ENCODE results near the gene PSORS1C2.
A peak's percentile ranks its signal among the peaks of the same experiment; 100 is the strongest.

The PSORS1C2 gene

DNA sequence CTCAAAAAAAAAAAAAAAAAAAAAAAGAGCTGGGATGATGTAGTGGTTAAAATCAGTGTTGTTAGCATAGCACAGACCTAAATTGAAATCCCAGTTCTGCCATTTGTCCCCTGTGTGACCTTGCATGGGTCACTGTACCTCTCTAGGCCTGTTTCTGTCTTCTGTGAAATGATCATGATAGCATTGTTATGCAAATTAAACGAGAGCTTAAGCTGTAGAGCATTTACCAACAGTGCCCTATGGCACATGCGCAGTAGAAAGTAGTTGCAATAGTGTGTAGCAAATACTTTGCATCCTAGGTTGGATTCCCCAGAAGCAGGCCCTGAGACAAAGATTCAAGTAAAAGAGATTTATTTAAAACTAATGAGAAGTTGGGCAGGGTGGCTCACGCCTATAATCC, 7.3 kb downstream of the PSORS1C2 start:
- Histone ChIP-seq H3K4me2 (ENCODE audit: low read length) (no peak overlapping the region), H3K27me3 (ENCODE audit: low read depth, low read length) (no peaks in the 10 kb centered on the region), H4K20me1 (ENCODE audit: insufficient read depth, low read length) (no peaks in the 10 kb centered on the region), H3K9me3 (ENCODE audit: insufficient read depth, low read length) (no peaks in the 10 kb centered on the region), H3K4me1 (ENCODE audit: low read length) (peaks cover 10% of the 10 kb centered on the region), H3K27ac (ENCODE audit: low read length) (no peak overlapping the region), H3K4me3 (ENCODE audit: low read length) (no peak overlapping the region), H3K36me3 (replicated peaks; ENCODE audit: low read depth, low read length) (no peaks in the 10 kb centered on the region), H2AFZ (ENCODE audit: low read depth, low read length) (no peak overlapping the region), H3K9ac (ENCODE audit: low read length) (no peak overlapping the region), H3K79me2 (ENCODE audit: low read length) (no peaks in the 10 kb centered on the region)
- TF ChIP-seq CTCF (IDR thresholded peaks at IDR 0.05; ENCODE audit: low read depth, low read length) (no peak), EZH2phosphoT487 (IDR thresholded peaks at IDR 0.05; ENCODE audit: low read depth) (no peak)

GRCh38 chr6:31130751-31131150, 8.1 kb downstream of the PSORS1C2 start:
- H3K4me2 ChIP-seq (ENCODE audit: low read length): no peak overlapping the region
- no peak overlapping the region for H3K4me3 ChIP-seq (ENCODE audit: low read length)
- no peak overlapping the region for H3K27ac ChIP-seq (ENCODE audit: low read length)
- no peaks in the 10 kb centered on the region for H3K79me2 ChIP-seq (ENCODE audit: low read length)
- TF ChIP-seq CTCF (IDR thresholded peaks at IDR 0.05; ENCODE audit: low read depth, low read length) (no peak), EZH2phosphoT487 (IDR thresholded peaks at IDR 0.05; ENCODE audit: low read depth) (no peak)
- no peaks in the 10 kb centered on the region for H3K27me3 ChIP-seq (ENCODE audit: low read depth, low read length)
- H3K9me3 ChIP-seq (ENCODE audit: insufficient read depth, low read length): no peaks in the 10 kb centered on the region
- H2AFZ ChIP-seq (ENCODE audit: low read depth, low read length): no peak overlapping the region
- no peak overlapping the region for H3K9ac ChIP-seq (ENCODE audit: low read length)
- H3K36me3 ChIP-seq (replicated peaks; ENCODE audit: low read depth, low read length): no peaks in the 10 kb centered on the region
- H4K20me1 ChIP-seq (ENCODE audit: insufficient read depth, low read length): no peaks in the 10 kb centered on the region
- peaks cover 10% of the 10 kb centered on the region for H3K4me1 ChIP-seq (ENCODE audit: low read length)

- Histone ChIP-seq H3K27me3 (ENCODE audit: low read depth, low read length) (no peaks in the 10 kb centered on the region), H3K4me2 (ENCODE audit: low read length) (no peak overlapping the region), H3K9ac (ENCODE audit: low read length) (no peak overlapping the region), H2AFZ (ENCODE audit: low read depth, low read length) (no peak overlapping the region), H3K79me2 (ENCODE audit: low read length) (no peaks in the 10 kb centered on the region), H3K4me3 (ENCODE audit: low read length) (no peak overlapping the region), H3K9me3 (ENCODE audit: insufficient read depth, low read length) (no peaks in the 10 kb centered on the region), H3K36me3 (replicated peaks; ENCODE audit: low read depth, low read length) (no peaks in the 10 kb centered on the region), H4K20me1 (ENCODE audit: insufficient read depth, low read length) (no peaks in the 10 kb centered on the region), H3K4me1 (ENCODE audit: low read length) (peaks cover 10% of the 10 kb centered on the region), H3K27ac (ENCODE audit: low read length) (no peak overlapping the region)
- TF ChIP-seq EZH2phosphoT487 (IDR thresholded peaks at IDR 0.05; ENCODE audit: low read depth) (no peak), CTCF (IDR thresholded peaks at IDR 0.05; ENCODE audit: low read depth, low read length) (no peak)
These were observed 9.7 kb downstream of the PSORS1C2 start for GRCh38 chr6:31129130-31129529.

- H2AFZ ChIP-seq (ENCODE audit: low read depth, low read length): 0 out of 2 replicates have a peak overlapping the region, but pooled peaks have one; percentile 70
- H3K9me3 ChIP-seq (ENCODE audit: insufficient read depth, low read length): no peaks in the 10 kb centered on the region
- no peaks in the 10 kb centered on the region for H3K36me3 ChIP-seq (replicated peaks; ENCODE audit: low read depth, low read length)
- peak overlapping the region; percentile 56 for H3K4me2 ChIP-seq (ENCODE audit: low read length)
- H3K4me3 ChIP-seq (ENCODE audit: low read length): 0 out of 2 replicates have a peak overlapping the region, but pooled peaks have one; percentile 31
- no peak overlapping the region for H3K27ac ChIP-seq (ENCODE audit: low read length)
- H4K20me1 ChIP-seq (ENCODE audit: insufficient read depth, low read length): no peaks in the 10 kb centered on the region
- no peaks in the 10 kb centered on the region for H3K27me3 ChIP-seq (ENCODE audit: low read depth, low read length)
- TF ChIP-seq CTCF (IDR thresholded peaks at IDR 0.05; ENCODE audit: low read depth, low read length): peak; percentile 56
- TF ChIP-seq EZH2phosphoT487 (IDR thresholded peaks at IDR 0.05; ENCODE audit: low read depth): no peak
- no peak overlapping the region for H3K9ac ChIP-seq (ENCODE audit: low read length)
- H3K4me1 ChIP-seq (ENCODE audit: low read length): peaks cover 10% of the 10 kb centered on the region
- no peaks in the 10 kb centered on the region for H3K79me2 ChIP-seq (ENCODE audit: low read length)
These were observed 10.7 kb downstream of the PSORS1C2 start for GRCh38 chr6:31128093-31128676.
